Vagina (tissue), 2 donors: Measurements from ENCODE around the gene B4GALT1.

ENCODE experiments used
- CTCF ChIP-seq, 3 experiments: fragments of 450-650 bp in 2 of 3; fragments of 200-600 bp in 1 of 3; sonication (generic) in 1 of 3; IDR thresholded peaks; one replicate each; pipeline ENCODE4 v1.5.1; 2017 to 2019; ENCODE audit warnings: antibody characterized with exemption in 3 of 3, mild to moderate bottlenecking in 2 of 3, moderate library complexity in 2 of 3
- POLR2A ChIP-seq, 2 donors: fragments of 450-650 bp; IDR thresholded peaks; one replicate each; pipeline ENCODE4 v1.6.1; 2017; ENCODE audit warnings: antibody characterized with exemption in 2 of 2, mild to moderate bottlenecking in 2 of 2, moderate library complexity in 2 of 2
- POLR2AphosphoS5 ChIP-seq, 2 donors: sonication (generic); formaldehyde crosslinking; IDR thresholded peaks; one replicate each; pipeline ENCODE4 v1.9.0; 2017; ENCODE audit warnings: antibody characterized with exemption in 2 of 2, mild to moderate bottlenecking in 2 of 2, low read depth in 1 of 2; ENCODE audit not compliant: insufficient read depth in 1 of 2

- no peak for TF ChIP-seq CTCF (IDR thresholded peaks at IDR 0.05)
- no peak for TF ChIP-seq POLR2A (IDR thresholded peaks at IDR 0.05)
- TF ChIP-seq POLR2AphosphoS5 (IDR thresholded peaks at IDR 0.05; ENCODE audit: insufficient read depth in 1 of 2, low read depth in 1 of 2), result no peak
Observed at GRCh38 chr9:33109097-33109496, 58.0 kb downstream of the B4GALT1 start.
